GM21576 (cell line): Measurements from ENCODE around the gene CCNA2.

Experiments used
- ATAC-seq: cut with Tn5 transposase; IDR thresholded peaks from one replicate; pipeline ENCODE4 v1.9.1; 2021; ENCODE audit warnings: mild to moderate bottlenecking, moderate library complexity; ENCODE audit not compliant: unreplicated experiment

Gene CCNA2

GRCh38 chr4:121806411-121806810, 17.3 kb downstream of the CCNA2 start:
- no peak for ATAC-seq

DNA sequence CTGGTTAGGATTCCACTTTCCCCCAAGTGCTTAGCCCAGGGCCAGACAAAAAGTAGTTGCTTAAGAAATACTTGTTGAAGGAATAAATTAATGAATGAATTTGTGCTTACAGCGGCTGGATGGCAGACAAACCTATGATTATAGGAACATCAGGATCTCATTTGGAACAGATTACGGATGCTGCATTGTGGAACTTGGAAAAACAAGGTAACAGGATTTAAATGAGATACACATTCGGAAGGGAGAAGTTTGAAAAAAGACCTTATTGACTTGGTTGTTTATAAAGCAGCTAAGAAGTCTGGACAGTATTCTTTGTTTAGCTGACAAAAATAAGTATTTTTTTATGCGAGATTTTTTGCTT, 22.0 kb downstream of the CCNA2 start:
- no peak for ATAC-seq

DNA sequence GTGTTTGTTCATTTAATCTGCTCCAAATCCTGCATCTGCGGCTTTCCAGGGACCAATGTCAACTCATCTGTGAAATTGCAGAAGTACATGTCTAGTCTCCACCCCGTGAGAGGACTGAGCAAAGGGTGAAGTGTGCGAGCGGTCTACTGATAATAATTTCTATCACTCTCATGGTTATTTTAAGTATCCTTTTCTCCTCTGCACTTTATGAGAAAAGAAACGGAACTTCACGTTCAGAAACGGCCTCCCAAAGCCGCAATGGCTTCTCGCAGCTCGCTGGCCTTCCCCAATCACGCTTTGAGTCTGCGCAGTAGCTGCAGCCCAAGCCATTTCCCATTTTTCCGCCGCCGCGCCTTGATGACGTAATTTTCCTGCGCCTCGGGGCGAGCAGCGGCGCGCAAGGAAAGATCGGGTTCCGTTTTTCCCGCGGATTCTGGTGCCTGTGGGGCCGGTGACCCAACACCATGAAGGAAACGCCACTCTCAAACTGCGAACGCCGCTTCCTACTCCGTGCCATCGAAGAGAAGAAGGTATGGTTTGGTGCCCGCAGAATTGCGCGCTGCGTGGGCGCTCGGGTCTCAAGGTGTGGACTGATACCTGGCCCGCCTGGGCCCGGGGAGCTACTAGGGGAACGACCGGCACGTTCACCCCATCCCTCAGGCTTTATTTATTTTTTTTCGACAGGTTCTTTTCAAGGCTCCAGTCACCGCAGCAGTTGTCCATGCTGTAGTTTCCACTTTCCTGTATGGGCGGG, 22.5 kb downstream of the CCNA2 start, which contains the start of gene EXOSC9:
EXOSC9 (plus strand) TSS at position 363 of the 754 bp plus-strand sequence; CDS start at position 465, 102 bp downstream.
- ATAC-seq = peak; percentile 77

- peak; percentile 16 for ATAC-seq
Measured at GRCh38 chr4:121800638-121800960, 23.1 kb downstream of the CCNA2 start.

DNA sequence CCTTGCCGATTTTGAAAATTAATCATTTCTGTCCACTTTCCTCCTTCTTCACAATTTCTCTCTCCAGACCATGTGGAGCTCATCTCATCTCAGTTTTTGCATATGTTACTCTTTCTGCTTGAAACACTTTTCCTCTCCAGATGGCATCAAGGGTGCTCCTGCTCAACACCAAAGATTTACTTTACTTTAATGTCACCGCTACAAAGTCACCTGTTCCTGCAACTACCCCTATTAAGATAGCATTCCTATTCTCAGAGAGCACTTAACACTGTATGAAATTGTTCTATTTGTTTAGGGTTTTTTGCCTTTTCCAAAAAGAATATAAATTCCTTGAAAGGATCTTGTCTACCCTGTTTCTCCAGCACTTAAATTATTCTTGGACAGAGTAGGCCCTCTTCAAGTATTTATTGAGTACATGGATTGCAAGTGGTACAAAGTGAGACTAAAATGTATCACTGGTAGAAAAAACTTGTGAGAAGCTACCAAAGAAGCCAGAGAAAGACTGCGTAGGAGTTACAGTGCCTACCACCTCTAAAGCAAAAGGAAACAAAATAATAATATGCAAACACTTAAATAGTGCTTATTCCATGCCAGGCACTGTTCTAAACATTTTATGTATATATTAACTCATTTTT, 23.7 kb downstream of the CCNA2 start:
- ATAC-seq = no peak

- no peak for ATAC-seq
Measured at GRCh38 chr4:121799208-121799823, 24.4 kb downstream of the CCNA2 start.

- no peak for ATAC-seq
Measured at GRCh38 chr4:121796283-121796682, 27.4 kb downstream of the CCNA2 start.

- no peak for ATAC-seq
Measured at GRCh38 chr4:121794505-121795188, 29.0 kb downstream of the CCNA2 start.

DNA sequence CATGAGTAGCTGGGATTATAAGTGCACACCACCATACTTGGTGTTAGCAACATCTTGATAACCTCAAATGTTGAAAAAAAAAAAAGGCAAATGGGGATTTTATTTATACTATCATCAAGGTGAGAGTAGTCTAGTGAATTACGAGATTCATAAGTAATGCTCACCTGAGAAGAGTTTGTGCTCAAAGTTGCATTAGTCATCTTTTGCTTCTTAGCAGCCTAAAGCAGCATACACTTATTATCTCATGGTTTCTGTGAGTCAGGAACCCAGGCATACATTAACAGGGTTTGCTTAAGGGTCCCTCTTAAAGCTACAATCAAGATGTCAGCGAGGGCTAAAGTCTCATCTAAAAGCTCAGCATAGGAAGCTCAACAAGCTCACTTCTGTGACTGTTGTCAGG, 30.7 kb downstream of the CCNA2 start:
- ATAC-seq = no peak

DNA sequence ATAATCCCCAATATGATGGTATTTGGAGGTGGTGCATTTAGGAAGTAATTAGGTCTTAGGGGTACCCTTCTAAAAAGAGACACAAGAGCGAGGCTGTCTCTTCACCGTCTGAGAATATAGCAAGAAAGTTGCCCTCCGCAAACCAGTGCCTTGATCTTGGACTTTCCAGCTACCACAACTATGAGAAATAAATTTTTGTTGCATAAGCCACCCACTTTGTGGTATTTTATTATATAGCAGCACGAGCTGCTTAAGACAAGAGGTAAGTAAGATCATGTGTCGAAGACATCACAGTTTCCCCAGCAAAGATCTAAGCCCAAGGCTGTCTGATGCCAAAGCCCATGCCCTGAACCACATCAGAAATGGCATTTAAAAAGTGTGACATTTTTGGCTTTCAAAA, 32.2 kb downstream of the CCNA2 start:
- no peak for ATAC-seq

GRCh38 chr4:121790976-121791375, 32.7 kb downstream of the CCNA2 start:
- ATAC-seq = no peak

DNA sequence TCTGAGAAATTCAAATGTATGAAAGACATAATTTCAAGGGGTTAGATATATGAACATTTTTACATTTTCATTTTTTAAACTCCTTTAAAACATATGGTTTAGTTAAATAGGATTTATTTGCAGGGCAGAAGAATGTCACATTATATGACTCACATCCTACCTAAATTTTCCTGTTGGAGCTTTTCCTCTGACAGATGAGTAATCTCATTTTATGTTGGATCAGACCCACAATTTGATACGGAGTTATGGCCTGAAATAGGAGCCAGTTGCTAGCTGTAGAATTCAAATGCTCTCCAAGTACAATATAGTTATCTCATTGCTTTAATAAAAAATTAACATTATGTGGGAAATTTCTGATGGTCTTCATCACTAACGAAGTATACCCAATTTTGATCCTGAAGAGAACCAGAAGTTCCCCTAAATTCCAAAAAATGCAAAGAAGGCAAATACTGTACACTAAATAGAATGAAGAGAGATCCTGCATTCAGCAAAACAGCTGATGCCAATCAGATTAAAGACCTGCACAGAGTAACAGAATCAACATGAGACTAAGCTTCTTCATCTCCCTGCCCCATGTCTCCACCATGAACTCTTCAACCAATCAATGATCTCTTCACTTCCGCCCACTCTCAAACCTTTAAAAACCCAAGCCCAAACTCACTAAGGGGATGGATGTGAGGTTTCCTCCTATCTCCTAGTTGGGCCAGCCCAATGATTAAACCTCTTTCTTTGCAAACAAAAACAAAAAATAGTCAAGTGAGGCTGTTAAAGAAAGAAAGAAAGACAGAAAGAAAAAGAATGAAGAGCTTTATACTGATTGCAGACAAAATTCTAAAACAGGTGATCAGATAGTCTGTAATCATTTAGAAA, 33.5 kb downstream of the CCNA2 start:
- ATAC-seq = no peak

DNA sequence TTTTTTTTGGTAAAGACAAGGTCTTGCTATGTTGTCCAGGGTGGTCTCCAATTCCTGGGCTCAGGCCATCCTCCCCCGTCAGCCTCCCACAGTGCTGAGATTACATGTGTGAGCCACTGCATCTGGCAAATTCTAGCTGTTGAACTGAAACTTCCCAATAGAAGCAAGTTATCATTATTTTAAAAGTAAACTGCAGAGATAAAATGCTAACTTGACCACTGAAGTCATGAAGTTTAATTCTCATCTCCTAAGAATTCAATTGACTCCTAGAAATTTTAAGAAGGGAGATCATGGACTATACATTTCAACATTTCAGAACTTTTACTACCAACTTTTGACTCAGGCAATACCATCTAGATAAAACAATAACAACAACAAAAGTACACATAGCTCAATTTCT, 34.2 kb downstream of the CCNA2 start:
- ATAC-seq = no peak

DNA sequence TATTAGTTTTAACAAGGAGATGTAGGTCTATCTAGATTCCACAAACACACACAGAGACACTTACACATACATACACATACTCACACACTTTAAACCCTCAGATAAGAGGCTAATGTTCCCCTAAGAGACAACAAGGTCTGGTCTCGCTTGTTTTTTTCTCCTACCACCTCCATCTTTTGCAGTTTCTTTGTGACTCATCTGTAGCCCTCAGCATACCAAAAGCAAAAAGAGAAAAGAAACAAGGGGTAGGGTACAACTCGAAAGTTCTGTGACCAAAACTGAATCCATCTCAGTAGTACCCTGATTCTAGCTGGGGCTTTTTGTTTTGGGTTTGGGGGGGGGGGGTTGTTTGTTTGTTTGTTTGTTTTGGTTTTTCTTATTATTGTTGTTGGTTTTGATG, 34.8 kb downstream of the CCNA2 start:
- peak; percentile 91 for ATAC-seq

- ATAC-seq = no peak
Measured at GRCh38 chr4:121786221-121786620, 37.5 kb downstream of the CCNA2 start.

DNA sequence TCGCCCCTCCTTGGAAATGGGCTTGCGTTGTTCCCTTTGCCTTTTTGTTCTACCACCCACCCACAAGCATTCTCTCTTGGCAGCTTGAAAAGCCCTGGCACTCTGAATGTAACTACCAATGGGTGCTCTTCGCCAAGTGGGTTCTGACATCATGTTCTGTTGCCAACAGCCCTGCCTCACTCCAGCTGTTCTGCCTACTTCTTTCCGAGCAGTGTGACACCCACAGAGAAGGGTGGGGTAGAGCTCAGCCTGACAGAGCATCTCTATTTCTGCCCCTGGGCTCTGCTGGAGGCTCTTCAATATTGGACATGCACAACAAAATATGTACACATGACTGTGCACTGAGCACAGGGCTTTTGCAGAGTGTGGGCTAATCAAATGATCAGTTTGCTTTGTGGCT, 38.2 kb downstream of the CCNA2 start:
- ATAC-seq = no peak

DNA sequence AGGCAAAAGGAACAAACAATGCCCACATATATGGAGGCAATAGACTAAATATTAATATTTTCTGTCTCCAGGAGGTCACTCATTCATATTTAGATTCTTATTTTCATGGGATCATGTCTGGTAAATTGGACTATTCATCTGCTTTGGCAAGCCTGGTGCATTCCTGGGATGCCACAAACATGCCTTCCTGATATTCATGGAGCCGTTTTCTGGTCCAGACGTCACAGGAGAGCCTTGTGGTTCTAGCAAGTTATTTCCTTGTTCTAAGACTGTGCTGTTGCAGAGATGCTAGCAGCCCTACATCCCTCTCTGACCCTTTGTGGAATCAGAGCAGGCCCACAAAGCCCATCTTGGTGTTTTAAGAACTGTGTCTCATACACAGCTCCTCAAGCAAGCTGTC, 38.7 kb downstream of the CCNA2 start:
- no peak for ATAC-seq

DNA sequence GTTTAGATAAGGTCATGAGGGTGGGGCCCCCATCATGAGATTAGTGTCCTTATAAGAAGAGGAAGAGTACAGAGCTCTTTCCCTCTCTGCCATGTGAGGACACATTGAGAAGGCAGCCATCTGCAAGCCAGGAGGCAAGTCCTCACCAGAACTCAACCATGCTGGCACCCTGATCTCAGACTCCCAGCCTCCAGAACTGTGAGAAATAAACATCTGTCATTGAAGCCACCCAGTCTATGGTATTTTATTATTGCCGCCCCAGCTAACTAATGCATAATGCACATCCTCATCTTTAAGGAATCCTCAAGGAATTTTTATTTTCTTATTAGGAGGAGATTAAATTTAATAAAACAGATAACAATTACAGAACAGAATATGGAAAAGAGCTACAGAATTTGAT, 39.3 kb downstream of the CCNA2 start:
- ATAC-seq = no peak

GRCh38 chr4:121783210-121783609, 40.5 kb downstream of the CCNA2 start:
- no peak for ATAC-seq

- ATAC-seq = no peak
Measured at GRCh38 chr4:121778991-121779628, 44.6 kb downstream of the CCNA2 start.
